HG03095 (cell line): Measurements from ENCODE around the gene ATP2B2.

Source experiments
- ATAC-seq: cut with Tn5 transposase; IDR thresholded peaks from one replicate; pipeline ENCODE4 v1.9.1; 2021; ENCODE audit warnings: moderate library complexity; ENCODE audit not compliant: unreplicated experiment

Gene ATP2B2

GRCh38 chr3:10370429-10370828, 135.0 kb downstream of the ATP2B2 start:
- no peak for ATAC-seq

- no peak for ATAC-seq
These were observed 136.9 kb downstream of the ATP2B2 start for GRCh38 chr3:10368512-10368911.

- no peak for ATAC-seq
These were observed 137.9 kb downstream of the ATP2B2 start for GRCh38 chr3:10367506-10367905.

GRCh38 chr3:10366651-10367101, 138.7 kb downstream of the ATP2B2 start:
- ATAC-seq: no peak

- ATAC-seq: no peak
These were observed 139.6 kb downstream of the ATP2B2 start for GRCh38 chr3:10365791-10366190.

GRCh38 chr3:10365316-10365715, 140.1 kb downstream of the ATP2B2 start:
- no peak for ATAC-seq

- ATAC-seq: no peak
These were observed 140.6 kb downstream of the ATP2B2 start for GRCh38 chr3:10364806-10365205.

- no peak for ATAC-seq
These were observed 141.5 kb downstream of the ATP2B2 start for GRCh38 chr3:10363935-10364334.

- ATAC-seq: no peak
These were observed 144.0 kb downstream of the ATP2B2 start for GRCh38 chr3:10361375-10361774.

- no peak for ATAC-seq
These were observed 144.9 kb downstream of the ATP2B2 start for GRCh38 chr3:10360478-10360877.

GRCh38 chr3:10359761-10360161, 145.6 kb downstream of the ATP2B2 start:
- no peak for ATAC-seq

- no peak for ATAC-seq
These were observed 146.9 kb downstream of the ATP2B2 start for GRCh38 chr3:10358309-10358980.

GRCh38 chr3:10357592-10358308, 147.6 kb downstream of the ATP2B2 start:
- ATAC-seq: no peak

- no peak for ATAC-seq
These were observed 148.3 kb downstream of the ATP2B2 start for GRCh38 chr3:10357095-10357494.

GRCh38 chr3:10356461-10356981, 148.9 kb downstream of the ATP2B2 start:
- ATAC-seq: no peak

- ATAC-seq: no peak
These were observed 150.9 kb downstream of the ATP2B2 start for GRCh38 chr3:10354361-10355015.

- no peak for ATAC-seq
These were observed 151.6 kb downstream of the ATP2B2 start for GRCh38 chr3:10353661-10354360.

GRCh38 chr3:10353160-10353559, 152.2 kb downstream of the ATP2B2 start:
- no peak for ATAC-seq

GRCh38 chr3:10352146-10352911, 153.1 kb downstream of the ATP2B2 start:
- ATAC-seq: no peak

- ATAC-seq: no peak
These were observed 154.2 kb downstream of the ATP2B2 start for GRCh38 chr3:10351013-10351735.
